ENCODE data around the gene NR4A2. TPM values are rescaled to one million over a fixed set of nuclear protein-coding genes. Genes with fewer than 3 reads are reported as not detected.
A peak's percentile ranks its signal among the peaks of the same experiment; 100 is the strongest.

NR4A2 gene
- polyA plus RNA-seq (ENCODE audit: low read depth in 6 of 6) = 10 to 100 TPM; 39.7 to 95.8 (median 56.0) TPM

DNA sequence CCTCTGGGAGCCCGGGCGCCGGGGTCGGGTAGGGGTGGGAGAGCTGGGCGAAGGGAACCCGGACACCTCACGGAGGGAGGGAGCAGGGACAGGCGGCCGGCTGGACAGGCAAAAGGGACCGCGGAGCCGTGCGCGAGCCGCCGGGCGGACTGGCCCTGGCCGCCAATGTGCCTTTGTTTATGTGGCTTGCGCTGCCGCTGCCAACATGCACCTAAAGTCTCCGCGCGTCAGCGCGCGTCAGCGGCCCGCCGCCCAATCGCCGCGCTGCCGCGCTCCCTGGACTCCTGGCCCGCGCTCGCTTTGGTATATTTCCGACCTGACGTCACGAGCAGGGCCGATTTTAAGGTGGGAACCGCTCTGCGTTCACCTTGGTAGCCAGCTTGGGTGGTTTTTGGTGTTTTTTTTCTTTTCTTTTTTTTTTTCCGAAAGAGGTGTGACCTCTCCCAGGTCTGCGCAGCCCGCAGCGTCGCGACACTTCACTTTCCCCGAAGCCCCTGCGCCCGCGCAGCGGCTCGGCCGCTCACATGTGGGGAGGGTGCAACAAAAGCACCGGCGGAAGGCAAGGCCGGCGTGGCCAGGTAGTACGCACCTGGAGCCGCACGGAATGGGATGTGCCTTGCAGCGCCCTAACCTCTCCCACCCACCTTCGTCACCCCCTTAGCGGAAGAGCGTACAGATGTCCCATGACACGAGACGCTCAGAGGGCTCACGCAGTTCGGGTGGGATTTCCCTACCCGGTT is at the start of gene NR4A2:
Gene NR4A2, minus strand, starts transcription at position 188 of the 740 bp plus-strand sequence. CDS start 2,535 bp downstream, outside the sequence.
- H3K36me3 Mint-ChIP-seq = peaks cover 0 to 11% of the 10 kb centered on the region in 2 donors
- DNase-seq = peak; percentile 93
- H3K4me3 Mint-ChIP-seq = peak within 1 kb of the TSS; percentile 92 to 99 (median 98)
- peaks cover 4 to 25% (median 6%) of the 10 kb centered on the region in 7 donors for H3K9me3 Mint-ChIP-seq
- peaks cover 41 to 45% (median 45%) of the 10 kb centered on the region in 3 donors for H3K27me3 Mint-ChIP-seq
- H3K4me1 Mint-ChIP-seq = peaks cover 53 to 79% (median 55%) of the 10 kb centered on the region in 3 donors
- peak within 1 kb of the TSS; percentile 99 to 100 (median 100) for H3K27ac Mint-ChIP-seq
- ATAC-seq (ENCODE audit: low read depth in 2 of 2) = peak; percentile 59 to 60

DNA sequence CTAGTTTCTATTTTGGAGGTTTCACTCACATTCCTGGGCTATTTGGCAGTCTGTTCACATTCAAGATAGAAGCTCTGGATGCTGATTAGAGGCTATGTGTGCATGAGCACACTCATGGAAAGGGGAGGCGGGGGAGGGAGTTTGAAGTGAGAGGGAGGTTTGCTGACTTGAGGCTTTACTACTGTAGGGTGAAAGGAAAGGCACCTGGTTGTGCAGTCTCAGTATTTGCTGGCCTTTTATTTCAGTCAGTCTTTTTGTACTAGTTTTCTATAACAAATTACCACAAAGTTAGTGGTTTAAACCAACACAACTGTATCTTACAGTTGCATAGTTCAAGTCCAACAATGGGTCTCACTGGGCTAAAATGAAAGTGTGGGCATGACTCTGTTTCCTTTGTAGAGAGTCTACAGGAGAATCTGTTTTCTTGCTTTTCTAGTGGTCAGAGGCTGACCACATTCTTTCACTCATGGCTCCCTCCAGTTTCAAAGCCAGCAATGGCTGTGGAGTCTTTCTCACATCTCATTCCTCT is 47.7 kb upstream of the NR4A2 start:
- no peak for DNase-seq
- H3K9me3 Mint-ChIP-seq = peaks cover 0 to 15% (median 0%) of the 10 kb centered on the region in 7 donors
- peaks cover 4 to 9% (median 4%) of the 10 kb centered on the region in 3 donors for H3K4me1 Mint-ChIP-seq
- ATAC-seq (ENCODE audit: low read depth in 2 of 2) = no peak
- peak overlapping the region in 1 of 6 donors; percentile 49 for H3K27ac Mint-ChIP-seq
- peaks cover 0 to under 1% of the 10 kb centered on the region in 2 donors for H3K36me3 Mint-ChIP-seq
- H3K27me3 Mint-ChIP-seq = peaks cover 0 to 12% (median 10%) of the 10 kb centered on the region in 3 donors
- no peak overlapping the region for H3K4me3 Mint-ChIP-seq

DNA sequence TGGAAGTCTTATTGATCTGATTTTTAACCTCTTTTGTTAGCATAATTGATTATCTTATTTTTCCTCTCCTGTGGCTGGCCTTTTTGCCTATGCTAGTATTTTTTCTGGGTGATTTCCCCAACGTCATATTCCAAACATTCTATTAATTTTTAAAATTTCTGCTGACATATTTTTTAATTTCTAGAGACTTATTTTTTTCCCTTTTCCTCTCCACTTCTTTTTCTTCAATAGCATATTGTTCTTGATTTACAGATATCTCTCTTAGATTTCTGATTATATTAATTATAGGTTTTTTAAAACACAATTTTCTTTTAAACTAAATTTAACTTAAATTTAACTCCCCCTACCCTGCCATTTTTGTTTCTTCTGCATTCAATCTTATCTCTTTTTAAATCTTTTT is 47.2 kb upstream of the NR4A2 start:
- Mint-ChIP-seq H3K4me3 (no peak overlapping the region), H3K4me1 (peaks cover 4 to 9% (median 4%) of the 10 kb centered on the region in 3 donors), H3K36me3 (peaks cover 0 to 5% of the 10 kb centered on the region in 2 donors), H3K27ac (no peak overlapping the region), H3K9me3 (peaks cover 0 to 15% (median 0%) of the 10 kb centered on the region in 7 donors), H3K27me3 (peaks cover 0 to 12% (median 10%) of the 10 kb centered on the region in 3 donors)
- ATAC-seq (ENCODE audit: low read depth in 2 of 2) (no peak), DNase-seq (no peak)

DNA sequence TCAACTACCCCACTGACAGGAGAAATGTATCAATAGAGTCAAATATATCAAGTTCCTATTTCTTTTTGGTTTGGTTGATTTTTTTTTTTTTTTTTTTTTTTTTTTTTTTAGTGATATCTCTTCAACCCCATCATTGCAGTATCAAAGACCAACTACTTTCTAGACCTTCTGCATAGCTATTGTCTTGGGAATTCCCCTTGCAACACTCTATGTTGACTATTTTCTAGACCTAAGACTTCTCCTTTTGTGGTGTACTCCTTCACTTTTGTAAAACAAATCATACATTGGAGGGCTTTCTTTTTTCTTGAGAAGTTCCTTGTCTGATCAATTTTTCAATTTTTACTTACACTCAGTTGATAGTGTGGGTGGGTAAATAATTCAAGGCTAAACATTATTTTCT is 46.5 kb upstream of the NR4A2 start:
- Mint-ChIP-seq H3K36me3 (peaks cover 0 to 8% of the 10 kb centered on the region in 2 donors), H3K27me3 (peaks cover 0 to 12% (median 10%) of the 10 kb centered on the region in 3 donors), H3K27ac (peak overlapping the region in 2 of 6 donors; percentile 17 to 34), H3K4me1 (peaks cover 4 to 9% (median 4%) of the 10 kb centered on the region in 3 donors), H3K9me3 (peaks cover 0 to 15% (median 1%) of the 10 kb centered on the region in 7 donors), H3K4me3 (no peak overlapping the region)
- DNase-seq (peak; percentile 36), ATAC-seq (ENCODE audit: low read depth in 2 of 2) (peak; percentile 99 to 100)

DNA sequence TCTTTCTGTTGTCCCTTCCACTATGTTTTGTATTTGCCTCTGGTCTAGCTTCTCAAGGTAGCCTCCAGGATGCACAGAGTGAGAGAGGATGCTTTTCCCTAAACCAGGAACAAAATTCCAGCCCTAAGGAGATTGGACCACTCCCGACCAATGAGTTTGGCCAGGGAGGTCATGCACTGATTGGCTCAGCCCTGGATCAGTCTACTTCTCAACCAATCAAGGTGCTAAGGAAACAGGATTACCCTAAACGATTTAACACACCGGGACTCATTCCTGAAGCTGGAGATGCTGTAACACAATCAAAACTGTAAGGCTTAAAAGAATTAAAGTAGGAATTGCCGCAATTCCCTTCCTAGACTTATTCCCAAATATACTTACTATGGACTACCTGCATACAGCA is 34.2 kb upstream of the NR4A2 start:
- Mint-ChIP-seq H3K27me3 (no peaks in the 10 kb centered on the region), H3K4me3 (no peak overlapping the region), H3K9me3 (peaks cover 0 to 3% (median 2%) of the 10 kb centered on the region in 7 donors), H3K4me1 (no peaks in the 10 kb centered on the region), H3K36me3 (peaks cover 0 to 5% of the 10 kb centered on the region in 2 donors), H3K27ac (peak overlapping the region in 1 of 6 donors; percentile 8)
- DNase-seq (no peak), ATAC-seq (ENCODE audit: low read depth in 2 of 2) (no peak)

DNA sequence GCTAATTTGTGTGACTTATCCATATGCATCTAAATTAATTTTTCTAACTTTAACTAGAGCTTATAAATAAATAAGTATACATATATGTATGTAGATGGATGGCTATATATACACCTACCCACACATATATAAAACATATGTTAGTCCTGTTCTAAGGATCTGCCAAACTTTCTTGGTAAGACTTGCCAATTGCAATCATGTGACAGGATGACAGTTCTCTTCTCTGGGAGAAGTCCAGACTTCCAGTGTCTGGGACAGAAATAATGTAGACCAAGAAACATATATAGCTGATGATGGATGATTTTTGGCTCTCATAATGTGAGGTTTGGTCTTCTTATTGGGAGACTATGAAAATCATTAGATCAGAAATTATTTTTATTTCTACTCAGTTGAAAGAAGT is 30.6 kb upstream of the NR4A2 start:
- Mint-ChIP-seq H3K4me1 (no peaks in the 10 kb centered on the region), H3K36me3 (peaks cover 0 to 5% of the 10 kb centered on the region in 2 donors), H3K9me3 (peaks cover 0 to 2% (median 0%) of the 10 kb centered on the region in 7 donors), H3K4me3 (no peak overlapping the region), H3K27ac (no peak overlapping the region), H3K27me3 (no peaks in the 10 kb centered on the region)
- DNase-seq (no peak), ATAC-seq (ENCODE audit: low read depth in 2 of 2) (no peak)

DNA sequence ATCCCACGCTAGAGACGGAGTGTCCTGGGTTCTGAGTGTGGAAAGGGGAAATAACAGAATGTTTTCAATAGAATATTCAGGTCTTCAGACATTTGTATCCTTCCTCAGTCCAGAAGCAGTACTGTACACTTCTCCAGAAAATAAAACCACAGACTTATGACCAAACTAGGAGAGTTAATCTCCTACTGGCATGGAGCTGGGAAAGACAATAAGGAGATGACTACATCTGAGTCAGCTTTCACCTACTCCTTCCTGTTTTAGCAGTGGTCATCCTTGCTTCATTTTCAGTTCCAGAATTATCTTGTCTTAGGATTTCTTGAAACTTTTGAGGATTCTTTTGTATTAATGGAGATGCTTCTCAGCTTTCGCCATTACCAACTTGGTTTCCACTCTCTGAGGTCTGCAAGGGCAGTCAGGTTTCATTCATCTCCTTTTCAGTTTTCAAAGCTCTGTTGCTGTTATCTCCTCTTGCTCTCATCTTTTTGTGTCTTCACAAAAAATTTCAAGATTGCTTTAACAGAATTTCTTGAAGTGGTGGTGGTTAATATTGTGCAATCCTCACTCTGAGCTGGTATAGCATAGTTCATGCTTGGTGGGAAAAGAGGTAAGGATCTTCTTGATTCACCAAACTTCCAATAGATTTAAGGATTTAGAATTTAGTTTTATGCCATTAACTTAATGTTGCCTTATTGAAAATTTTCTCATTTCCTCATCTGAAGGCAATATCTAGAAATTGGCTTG is 23.7 kb upstream of the NR4A2 start:
- Mint-ChIP-seq H3K4me3 (no peak overlapping the region), H3K36me3 (no peaks in the 10 kb centered on the region), H3K27ac (no peak overlapping the region), H3K4me1 (no peaks in the 10 kb centered on the region), H3K27me3 (no peaks in the 10 kb centered on the region), H3K9me3 (no peaks in the 10 kb centered on the region)
- ATAC-seq (ENCODE audit: low read depth in 2 of 2) = no peak
- no peak for DNase-seq

DNA sequence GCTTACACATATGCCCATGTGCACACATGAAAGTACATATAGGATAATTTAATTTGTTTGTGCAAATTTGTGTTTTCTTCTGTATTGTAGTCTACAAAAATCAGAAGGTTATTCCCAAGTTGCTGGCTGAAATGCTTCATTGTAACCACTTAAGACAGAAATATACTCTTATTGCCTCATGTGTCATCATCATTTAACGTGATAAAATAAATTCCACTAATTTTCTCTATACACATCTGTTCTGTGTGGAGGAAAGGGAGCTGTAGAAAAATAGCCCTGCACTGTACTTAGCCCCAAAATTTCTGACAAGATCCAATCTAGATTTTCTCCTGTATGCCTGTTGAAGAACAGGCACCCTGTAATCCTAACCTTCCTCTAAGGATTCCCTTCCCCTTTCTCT is 20.4 kb upstream of the NR4A2 start:
- H3K4me3 Mint-ChIP-seq = no peak overlapping the region
- H3K36me3 Mint-ChIP-seq = no peaks in the 10 kb centered on the region
- H3K27ac Mint-ChIP-seq = peak overlapping the region in 2 of 6 donors; percentile 17 to 22

DNA sequence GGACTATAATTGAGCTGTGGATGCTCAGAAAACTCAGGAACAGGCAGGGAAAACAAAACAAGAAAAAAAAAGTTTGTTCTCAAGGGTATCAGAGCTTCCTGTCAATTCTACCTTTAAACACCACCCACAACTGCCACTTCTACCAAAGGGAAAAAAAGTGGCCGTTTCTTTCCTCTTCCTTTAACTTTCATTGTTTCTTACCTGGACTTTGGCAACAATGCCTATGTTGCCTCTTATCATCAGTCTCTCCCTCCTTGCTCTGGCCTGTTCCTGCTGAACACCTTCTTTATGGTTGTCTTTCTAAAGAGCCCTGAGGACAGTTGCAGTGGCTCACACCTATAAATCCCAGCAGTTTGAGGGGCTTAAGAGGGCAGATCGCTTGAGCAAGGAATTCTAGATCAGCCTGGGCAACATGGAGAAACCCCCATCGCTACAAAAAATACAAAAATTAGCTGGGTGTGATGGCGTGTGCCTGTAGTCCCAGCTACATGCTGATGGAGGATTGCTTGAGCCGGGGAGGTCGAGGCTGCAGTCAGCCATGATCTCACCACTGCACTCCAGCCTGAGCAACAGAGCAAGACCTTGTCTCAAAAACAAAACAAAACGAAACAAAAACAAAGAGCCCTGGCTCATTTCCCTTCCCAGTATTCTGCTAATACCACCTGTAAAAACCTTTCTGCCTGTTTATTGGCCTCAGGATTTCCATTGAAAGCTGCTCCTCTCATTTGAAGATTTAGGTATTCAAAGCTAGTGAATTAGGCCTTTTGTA is 18.0 kb upstream of the NR4A2 start:
- Mint-ChIP-seq H3K9me3 (no peaks in the 10 kb centered on the region), H3K4me1 (no peaks in the 10 kb centered on the region)
- no peak for ATAC-seq (ENCODE audit: low read depth in 2 of 2)

More for the DNA sequence above, 20.4 kb upstream of the NR4A2 start:
- DNase-seq = no peak
- ATAC-seq (ENCODE audit: low read depth in 2 of 2) = no peak
- H3K9me3 Mint-ChIP-seq = no peaks in the 10 kb centered on the region
- H3K4me1 Mint-ChIP-seq = no peaks in the 10 kb centered on the region
- no peaks in the 10 kb centered on the region for H3K27me3 Mint-ChIP-seq

DNA sequence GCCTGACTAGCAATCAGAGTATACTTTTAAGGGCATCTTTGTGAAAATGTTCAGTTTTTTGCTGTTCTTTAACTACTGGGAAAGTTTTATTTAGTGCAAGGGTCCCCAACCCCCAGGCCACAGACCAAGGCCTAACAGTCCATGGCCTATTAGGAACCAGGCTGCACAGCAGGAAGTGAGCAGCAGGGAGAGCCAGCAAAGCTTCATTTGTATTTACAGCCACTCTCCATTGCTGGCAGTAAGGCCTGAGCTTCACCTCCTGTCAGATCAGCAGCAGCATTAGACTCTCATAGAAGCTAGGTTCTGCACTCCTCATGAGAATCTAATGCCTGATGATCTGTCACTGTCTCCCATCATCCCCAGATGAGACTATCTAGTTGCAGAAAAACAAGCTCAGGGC is 17.1 kb upstream of the NR4A2 start:
- ATAC-seq (ENCODE audit: low read depth in 2 of 2) (no peak), DNase-seq (no peak)
- no peaks in the 10 kb centered on the region for H3K9me3 Mint-ChIP-seq
- H3K4me1 Mint-ChIP-seq = no peaks in the 10 kb centered on the region
- no peaks in the 10 kb centered on the region for H3K27me3 Mint-ChIP-seq
- H3K36me3 Mint-ChIP-seq = no peaks in the 10 kb centered on the region
- no peak overlapping the region for H3K27ac Mint-ChIP-seq
- no peak overlapping the region for H3K4me3 Mint-ChIP-seq

More for the DNA sequence above, 18.0 kb upstream of the NR4A2 start:
- H3K4me3 Mint-ChIP-seq = no peak overlapping the region
- no peaks in the 10 kb centered on the region for H3K27me3 Mint-ChIP-seq
- H3K27ac Mint-ChIP-seq = no peak overlapping the region
- no peaks in the 10 kb centered on the region for H3K36me3 Mint-ChIP-seq
- no peak for DNase-seq

DNA sequence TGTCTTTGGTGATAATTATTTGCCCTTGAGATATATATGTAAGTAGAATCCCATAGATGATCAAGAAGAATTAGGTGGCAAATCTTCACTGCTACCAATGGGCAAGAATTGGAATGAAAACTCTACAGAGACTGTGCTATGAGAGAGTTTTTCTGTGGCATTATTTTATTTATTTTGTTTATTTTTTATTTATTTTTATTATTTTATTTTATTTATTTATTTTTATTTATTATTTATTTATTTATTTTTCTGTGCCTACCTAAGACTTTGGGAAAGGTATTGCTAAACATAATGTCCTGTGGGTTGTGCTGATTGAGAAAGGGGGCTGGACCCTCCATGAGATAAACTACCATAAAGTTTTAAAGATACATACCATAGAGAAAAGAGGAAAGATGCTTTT is 16.6 kb upstream of the NR4A2 start:
- H3K4me3 Mint-ChIP-seq = no peak overlapping the region
- H3K4me1 Mint-ChIP-seq = no peaks in the 10 kb centered on the region
- peak overlapping the region in 1 of 6 donors; percentile 21 for H3K27ac Mint-ChIP-seq
- H3K9me3 Mint-ChIP-seq = no peaks in the 10 kb centered on the region
- H3K36me3 Mint-ChIP-seq = no peaks in the 10 kb centered on the region
- DNase-seq (no peak), ATAC-seq (ENCODE audit: low read depth in 2 of 2) (no peak)
- H3K27me3 Mint-ChIP-seq = no peaks in the 10 kb centered on the region

DNA sequence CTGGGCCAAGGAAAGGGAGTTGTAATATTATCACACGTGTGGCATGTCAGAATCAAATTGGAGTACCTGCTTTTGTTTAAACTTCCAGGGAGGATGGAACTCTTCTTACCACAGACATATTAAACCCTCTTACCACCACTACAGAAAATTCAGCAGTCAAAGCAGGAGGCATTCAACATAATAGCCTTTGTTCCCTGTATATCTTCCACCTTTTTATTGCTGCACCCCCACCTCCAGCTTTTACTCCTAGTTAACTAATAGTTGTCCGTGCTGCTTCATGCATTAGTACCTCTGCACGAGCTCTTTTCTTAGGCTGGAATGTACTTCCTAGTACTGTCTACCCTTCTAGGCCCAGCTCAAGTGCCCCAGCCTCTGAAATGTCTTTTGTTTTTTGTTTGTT is 14.9 kb upstream of the NR4A2 start:
- H3K4me1 Mint-ChIP-seq = peaks cover 4 to 9% (median 8%) of the 10 kb centered on the region in 3 donors
- H3K36me3 Mint-ChIP-seq = no peaks in the 10 kb centered on the region
- no peaks in the 10 kb centered on the region for H3K27me3 Mint-ChIP-seq
- H3K4me3 Mint-ChIP-seq = no peak overlapping the region
- H3K27ac Mint-ChIP-seq = peak overlapping the region in 1 of 6 donors; percentile 39
- no peaks in the 10 kb centered on the region for H3K9me3 Mint-ChIP-seq
- no peak for ATAC-seq (ENCODE audit: low read depth in 2 of 2)
- DNase-seq = no peak

DNA sequence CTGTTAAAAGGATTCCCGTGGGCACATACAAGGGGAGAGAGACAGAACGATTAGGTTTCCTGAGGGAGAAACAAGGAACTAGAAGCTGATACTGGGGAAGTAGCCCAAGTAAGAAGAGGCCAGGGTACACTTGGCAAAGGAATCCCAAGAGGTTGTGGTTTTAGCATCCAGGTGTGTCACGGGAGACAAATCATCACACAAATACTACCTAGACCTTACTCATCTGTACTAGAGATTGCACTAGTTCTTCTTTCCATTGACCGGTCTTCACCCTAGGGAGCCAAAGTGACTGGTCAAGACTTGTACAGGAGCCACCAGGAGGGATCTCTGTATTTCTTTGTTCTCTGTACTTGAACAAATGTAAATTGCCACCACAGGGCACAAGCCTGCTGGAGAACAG is 14.2 kb upstream of the NR4A2 start:
- Mint-ChIP-seq H3K9me3 (no peaks in the 10 kb centered on the region), H3K27ac (peak overlapping the region in 1 of 6 donors; percentile 2), H3K4me3 (no peak overlapping the region), H3K36me3 (no peaks in the 10 kb centered on the region), H3K4me1 (peaks cover 4 to 12% (median 9%) of the 10 kb centered on the region in 3 donors), H3K27me3 (no peaks in the 10 kb centered on the region)
- ATAC-seq (ENCODE audit: low read depth in 2 of 2) = no peak
- no peak for DNase-seq

Data from naive B cell (primary cell).